ENCODE measurements around the gene CAPN13.

The CAPN13 gene

GRCh38 chr2:30753630-30754029 lies 53.6 kb downstream of the CAPN13 start:
- no peaks in the 10 kb centered on the region for H3K36me3 ChIP-seq
- TF ChIP-seq, protein P1, sequence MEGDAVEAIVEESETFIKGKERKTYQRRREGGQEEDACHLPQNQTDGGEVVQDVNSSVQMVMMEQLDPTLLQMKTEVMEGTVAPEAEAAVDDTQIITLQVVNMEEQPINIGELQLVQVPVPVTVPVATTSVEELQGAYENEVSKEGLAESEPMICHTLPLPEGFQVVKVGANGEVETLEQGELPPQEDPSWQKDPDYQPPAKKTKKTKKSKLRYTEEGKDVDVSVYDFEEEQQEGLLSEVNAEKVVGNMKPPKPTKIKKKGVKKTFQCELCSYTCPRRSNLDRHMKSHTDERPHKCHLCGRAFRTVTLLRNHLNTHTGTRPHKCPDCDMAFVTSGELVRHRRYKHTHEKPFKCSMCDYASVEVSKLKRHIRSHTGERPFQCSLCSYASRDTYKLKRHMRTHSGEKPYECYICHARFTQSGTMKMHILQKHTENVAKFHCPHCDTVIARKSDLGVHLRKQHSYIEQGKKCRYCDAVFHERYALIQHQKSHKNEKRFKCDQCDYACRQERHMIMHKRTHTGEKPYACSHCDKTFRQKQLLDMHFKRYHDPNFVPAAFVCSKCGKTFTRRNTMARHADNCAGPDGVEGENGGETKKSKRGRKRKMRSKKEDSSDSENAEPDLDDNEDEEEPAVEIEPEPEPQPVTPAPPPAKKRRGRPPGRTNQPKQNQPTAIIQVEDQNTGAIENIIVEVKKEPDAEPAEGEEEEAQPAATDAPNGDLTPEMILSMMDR (IDR thresholded peaks at IDR 0.05; ENCODE audit: low read depth, low read length), result no peak
- H3K27me3 ChIP-seq (ENCODE audit: insufficient read depth, low read depth, severe bottlenecking), result no peaks in the 10 kb centered on the region
- no peak overlapping the region for H3K27ac ChIP-seq
- no peaks in the 10 kb centered on the region for H3K9me3 ChIP-seq (ENCODE audit: severe bottlenecking)
- DNase-seq, result no peak
- H3K4me3 ChIP-seq (ENCODE audit: low read depth, low read length), result no peak overlapping the region

- Histone ChIP-seq H3K27me3 (ENCODE audit: insufficient read depth, low read depth, severe bottlenecking) (no peaks in the 10 kb centered on the region), H3K9me3 (ENCODE audit: severe bottlenecking) (no peaks in the 10 kb centered on the region), H3K4me3 (ENCODE audit: low read depth, low read length) (no peak overlapping the region), H3K36me3 (no peaks in the 10 kb centered on the region), H3K27ac (no peak overlapping the region)
- no peak for DNase-seq
- TF ChIP-seq, protein P1 (IDR thresholded peaks at IDR 0.05; ENCODE audit: low read depth, low read length), result no peak
These were observed 54.4 kb downstream of the CAPN13 start for GRCh38 chr2:30752811-30753210.

- TF ChIP-seq, protein P1 (IDR thresholded peaks at IDR 0.05; ENCODE audit: low read depth, low read length), result no peak
- Histone ChIP-seq H3K27me3 (ENCODE audit: insufficient read depth, low read depth, severe bottlenecking) (no peaks in the 10 kb centered on the region), H3K9me3 (ENCODE audit: severe bottlenecking) (no peaks in the 10 kb centered on the region), H3K36me3 (no peaks in the 10 kb centered on the region), H3K4me3 (ENCODE audit: low read depth, low read length) (no peak overlapping the region), H3K27ac (no peak overlapping the region)
- DNase-seq, result no peak
These were observed 60.0 kb downstream of the CAPN13 start for GRCh38 chr2:30747206-30747605.

DNA sequence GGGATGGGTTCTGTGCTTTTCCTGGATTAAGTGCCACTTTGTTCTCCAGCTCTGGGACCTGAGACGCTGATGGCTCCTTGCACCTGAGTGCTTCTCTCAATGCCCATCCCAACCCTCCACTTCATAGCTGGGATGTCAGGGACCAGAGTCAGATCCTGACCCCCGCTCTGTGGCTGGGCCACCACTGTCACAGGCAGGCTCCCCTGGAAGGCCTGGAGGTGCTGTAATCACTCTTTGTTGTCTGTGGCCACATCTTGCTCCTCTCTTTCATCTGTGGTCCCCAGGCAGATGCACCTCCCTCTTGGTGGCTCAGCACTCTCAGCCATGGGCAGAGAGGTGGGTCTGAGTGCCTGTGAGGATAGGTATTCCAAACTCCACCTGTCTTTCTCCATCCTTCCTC lies 62.4 kb downstream of the CAPN13 start:
- no peaks in the 10 kb centered on the region for H3K27me3 ChIP-seq (ENCODE audit: insufficient read depth, low read depth, severe bottlenecking)
- no peaks in the 10 kb centered on the region for H3K36me3 ChIP-seq
- no peak overlapping the region for H3K27ac ChIP-seq
- H3K9me3 ChIP-seq (ENCODE audit: severe bottlenecking), result no peaks in the 10 kb centered on the region
- DNase-seq, result no peak
- TF ChIP-seq, protein P1 (IDR thresholded peaks at IDR 0.05; ENCODE audit: low read depth, low read length), result no peak
- H3K4me3 ChIP-seq (ENCODE audit: low read depth, low read length), result no peak overlapping the region

- H3K9me3 ChIP-seq (ENCODE audit: severe bottlenecking), result no peaks in the 10 kb centered on the region
- no peak overlapping the region for H3K4me3 ChIP-seq (ENCODE audit: low read depth, low read length)
- H3K27ac ChIP-seq, result no peak overlapping the region
- peak; percentile 1 for DNase-seq
- no peaks in the 10 kb centered on the region for H3K36me3 ChIP-seq
- H3K27me3 ChIP-seq (ENCODE audit: insufficient read depth, low read depth, severe bottlenecking), result no peaks in the 10 kb centered on the region
- TF ChIP-seq, protein P1 (IDR thresholded peaks at IDR 0.05; ENCODE audit: low read depth, low read length), result no peak
These were observed 65.7 kb downstream of the CAPN13 start for GRCh38 chr2:30741576-30741975.

DNA sequence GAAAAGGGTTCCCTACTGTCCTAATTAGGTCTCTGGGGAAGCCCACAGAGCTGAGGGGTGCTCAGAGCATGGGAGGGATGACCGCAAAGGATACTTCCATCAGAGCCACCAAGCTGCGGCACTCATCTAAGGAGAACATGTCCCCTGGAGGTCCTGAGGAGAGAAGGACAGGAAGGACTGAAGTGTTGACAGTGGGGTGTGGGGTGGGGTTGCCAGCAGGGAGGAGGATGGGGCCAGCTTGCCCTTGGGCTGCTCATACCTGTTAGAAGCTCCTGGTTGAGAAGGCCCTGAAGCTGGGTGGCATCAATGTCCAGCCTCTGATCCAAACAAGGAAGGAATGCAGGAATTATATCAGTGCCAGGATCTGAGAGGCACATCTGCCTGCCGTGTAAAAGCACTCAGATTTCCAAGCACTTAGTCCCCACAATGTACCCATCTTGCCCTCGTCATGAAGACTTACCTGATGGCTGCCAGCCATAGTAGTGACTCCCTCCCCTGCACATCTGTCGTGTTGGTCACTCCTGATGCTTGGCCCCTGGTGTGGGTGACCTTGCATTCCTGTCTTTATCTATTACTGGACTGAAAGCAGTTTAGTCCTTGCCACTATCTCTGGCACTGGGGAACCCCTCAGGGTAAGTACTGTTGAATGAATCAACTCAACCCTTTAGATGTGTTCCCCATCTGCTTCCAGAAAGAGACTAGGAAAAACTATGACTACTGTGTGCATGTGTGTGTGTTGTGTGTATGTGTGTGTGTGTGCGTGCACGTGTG lies 68.9 kb downstream of the CAPN13 start:
- peak; percentile 6 for DNase-seq
- H3K9me3 ChIP-seq (ENCODE audit: severe bottlenecking), result no peaks in the 10 kb centered on the region
- TF ChIP-seq, protein P1 (IDR thresholded peaks at IDR 0.05; ENCODE audit: low read depth, low read length), result no peak
- no peak overlapping the region for H3K27ac ChIP-seq
- H3K27me3 ChIP-seq (ENCODE audit: insufficient read depth, low read depth, severe bottlenecking), result no peaks in the 10 kb centered on the region
- no peaks in the 10 kb centered on the region for H3K36me3 ChIP-seq
- no peak overlapping the region for H3K4me3 ChIP-seq (ENCODE audit: low read depth, low read length)

Data from WERI-Rb-1 (cell line).